ENCODE measurements around the gene PSD4. TPM values are rescaled to one million over a fixed set of nuclear protein-coding genes. Genes with fewer than 3 reads are reported as not detected.

PSD4 gene
- total and polyA plus RNA-seq, 3 experiments from 2014 or later, result 42.1 to 193 (median 192) TPM

GRCh38 chr2:113167115-113167932, 6.4 kb upstream of the PSD4 start:
- Histone ChIP-seq H3K27ac (ENCODE audit: low read depth, low read length) (no peak overlapping the region), H3K4me1 (ENCODE audit: insufficient read depth, low read length) (peaks cover 65% of the 10 kb centered on the region), H3K9me3 (ENCODE audit: low read length) (no peaks in the 10 kb centered on the region), H3K36me3 (ENCODE audit: insufficient read depth, low read length) (no peaks in the 10 kb centered on the region), H3K27me3 (ENCODE audit: insufficient read depth, low read length, poor library complexity, severe bottlenecking) (no peaks in the 10 kb centered on the region), H3K4me3 (ENCODE audit: low read length) (peak overlapping the region; percentile 57)
- ChIA-PET CTCF (interaction anchor here (0.8 to 3.1 kb wide), 4 partner anchors 10 to 32 kb away, joined by 3 to 22 read pairs (median 8); no protein-coding TSS in a partner anchor), POLR2A (interaction anchor here (2.8 kb wide), 1 partner anchor 11 kb away, joined by 13 read pairs; no protein-coding TSS in a partner anchor)
- Mint-ChIP-seq H3K4me1 (peaks cover 56 to 76% (median 74%) of the 10 kb centered on the region in 3 donors), H3K27me3 (no peaks in the 10 kb centered on the region), H3K27ac (peak overlapping the region; percentile 79 to 98 (median 92)), H3K4me3 (peak overlapping the region; percentile 1 to 75 (median 63)), H3K9me3 (no peaks in the 10 kb centered on the region), H3K36me3 (no peaks in the 10 kb centered on the region)
- DNase-seq, result peak in 2 of 5 donors; percentile 50 to 58

- H3K4me1 ChIP-seq (ENCODE audit: insufficient read depth, low read length), result peaks cover 71% of the 10 kb centered on the region
- H3K27ac ChIP-seq (ENCODE audit: low read depth, low read length), result no peak overlapping the region
- CTCF ChIA-PET, result interaction anchor here (0.8 to 3.1 kb wide), 3 partner anchors 11 to 31 kb away, joined by 3 to 22 read pairs (median 10); no protein-coding TSS in a partner anchor
- H3K4me3 ChIP-seq (ENCODE audit: low read length), result no peak overlapping the region
- peaks cover 56 to 76% (median 74%) of the 10 kb centered on the region in 3 donors for H3K4me1 Mint-ChIP-seq
- POLR2A ChIA-PET, result interaction anchor here (2.8 kb wide), 1 partner anchor 11 kb away, joined by 13 read pairs; no protein-coding TSS in a partner anchor
- no peaks in the 10 kb centered on the region for H3K9me3 ChIP-seq (ENCODE audit: low read length)
- no peaks in the 10 kb centered on the region for H3K36me3 ChIP-seq (ENCODE audit: insufficient read depth, low read length)
- no peaks in the 10 kb centered on the region for H3K36me3 Mint-ChIP-seq
- DNase-seq, result no peak
- H3K9me3 Mint-ChIP-seq, result no peaks in the 10 kb centered on the region
- H3K27ac Mint-ChIP-seq, result peak overlapping the region; percentile 85 to 98 (median 92)
- H3K4me3 Mint-ChIP-seq, result peak overlapping the region; percentile 59 to 87 (median 75)
- H3K27me3 ChIP-seq (ENCODE audit: insufficient read depth, low read length, poor library complexity, severe bottlenecking), result no peaks in the 10 kb centered on the region
- H3K27me3 Mint-ChIP-seq, result no peaks in the 10 kb centered on the region
Measured at GRCh38 chr2:113167962-113168340, 5.8 kb upstream of the PSD4 start.

GRCh38 chr2:113169002-113169530, 4.7 kb upstream of the PSD4 start:
- POLR2A ChIA-PET, result no interaction called here
- peaks cover 64 to 83% (median 80%) of the 10 kb centered on the region in 3 donors for H3K4me1 Mint-ChIP-seq
- no peaks in the 10 kb centered on the region for H3K27me3 ChIP-seq (ENCODE audit: insufficient read depth, low read length, poor library complexity, severe bottlenecking)
- H3K4me3 Mint-ChIP-seq, result peak overlapping the region; percentile 59 to 87 (median 75)
- no peaks in the 10 kb centered on the region for H3K9me3 ChIP-seq (ENCODE audit: low read length)
- H3K36me3 ChIP-seq (ENCODE audit: insufficient read depth, low read length), result no peaks in the 10 kb centered on the region
- CTCF ChIA-PET, result interaction anchor here (1.6 to 3.1 kb wide), 2 partner anchors 12 kb away, joined by 4 to 22 read pairs; no protein-coding TSS in a partner anchor
- peak overlapping the region; percentile 41 for H3K27ac ChIP-seq (ENCODE audit: low read depth, low read length)
- H3K9me3 Mint-ChIP-seq, result no peaks in the 10 kb centered on the region
- H3K4me3 ChIP-seq (ENCODE audit: low read length), result peak overlapping the region; percentile 54
- H3K27me3 Mint-ChIP-seq, result no peaks in the 10 kb centered on the region
- peak overlapping the region; percentile 85 to 98 (median 92) for H3K27ac Mint-ChIP-seq
- DNase-seq, result peak in 3 of 5 donors; percentile 62 to 70 (median 62)
- peaks cover 0 to 3% (median 0%) of the 10 kb centered on the region in 3 donors for H3K36me3 Mint-ChIP-seq
- peaks cover 78% of the 10 kb centered on the region for H3K4me1 ChIP-seq (ENCODE audit: insufficient read depth, low read length)

GRCh38 chr2:113169586-113169985, 4.2 kb upstream of the PSD4 start:
- CTCF ChIA-PET, result interaction anchor here (1.6 to 3.1 kb wide), 2 partner anchors 11 to 13 kb away, joined by 4 to 22 read pairs; no protein-coding TSS in a partner anchor
- Histone ChIP-seq H3K9me3 (ENCODE audit: low read length) (no peaks in the 10 kb centered on the region), H3K27ac (ENCODE audit: low read depth, low read length) (no peak overlapping the region), H3K4me1 (ENCODE audit: insufficient read depth, low read length) (peaks cover 78% of the 10 kb centered on the region), H3K27me3 (ENCODE audit: insufficient read depth, low read length, poor library complexity, severe bottlenecking) (no peaks in the 10 kb centered on the region), H3K36me3 (ENCODE audit: insufficient read depth, low read length) (no peaks in the 10 kb centered on the region), H3K4me3 (ENCODE audit: low read length) (no peak overlapping the region)
- Mint-ChIP-seq H3K27me3 (no peaks in the 10 kb centered on the region), H3K9me3 (no peaks in the 10 kb centered on the region), H3K4me3 (peak overlapping the region in 5 of 7 donors; percentile 10 to 66 (median 36)), H3K4me1 (peaks cover 61 to 82% (median 75%) of the 10 kb centered on the region in 3 donors), H3K27ac (peak overlapping the region in 7 of 8 donors; percentile 8 to 92 (median 85)), H3K36me3 (peaks cover 0 to 8% (median 0%) of the 10 kb centered on the region in 3 donors)
- DNase-seq, result no peak
- POLR2A ChIA-PET, result no interaction called here

GRCh38 chr2:113171334-113172075, 2.3 kb upstream of the PSD4 start:
- Histone ChIP-seq H3K36me3 (ENCODE audit: insufficient read depth, low read length) (peaks cover 2% of the 10 kb centered on the region), H3K27me3 (ENCODE audit: insufficient read depth, low read length, poor library complexity, severe bottlenecking) (no peaks in the 10 kb centered on the region), H3K9me3 (ENCODE audit: low read length) (no peaks in the 10 kb centered on the region), H3K4me3 (ENCODE audit: low read length) (no peak overlapping the region), H3K4me1 (ENCODE audit: insufficient read depth, low read length) (peaks cover 76% of the 10 kb centered on the region), H3K27ac (ENCODE audit: low read depth, low read length) (no peak overlapping the region)
- DNase-seq, result no peak
- Mint-ChIP-seq H3K27ac (peak overlapping the region in 7 of 8 donors; percentile 38 to 97 (median 76)), H3K36me3 (peaks cover 0 to 17% (median 5%) of the 10 kb centered on the region in 3 donors), H3K27me3 (peaks cover 0 to 3% of the 10 kb centered on the region in 2 donors), H3K4me1 (peaks cover 70 to 85% (median 75%) of the 10 kb centered on the region in 3 donors), H3K4me3 (peak overlapping the region; percentile 1 to 55 (median 24)), H3K9me3 (peaks cover 0 to 3% (median 0%) of the 10 kb centered on the region in 5 donors)
- POLR2A ChIA-PET, result no interaction called here
- CTCF ChIA-PET, result interaction anchor here (0.7 to 8.0 kb wide), 4 partner anchors 9 to 219 kb away, joined by 3 to 135 read pairs (median 60); no protein-coding TSS in a partner anchor

GRCh38 chr2:113172721-113173541, 840 bp upstream of the PSD4 start:
- Histone ChIP-seq H3K9me3 (ENCODE audit: low read length) (no peaks in the 10 kb centered on the region), H3K27me3 (ENCODE audit: insufficient read depth, low read length, poor library complexity, severe bottlenecking) (no peaks in the 10 kb centered on the region), H3K36me3 (ENCODE audit: insufficient read depth, low read length) (peaks cover 15% of the 10 kb centered on the region), H3K27ac (ENCODE audit: low read depth, low read length) (peak overlapping the region; percentile 77), H3K4me3 (ENCODE audit: low read length) (peak overlapping the region; percentile 88), H3K4me1 (ENCODE audit: insufficient read depth, low read length) (peaks cover 76% of the 10 kb centered on the region)
- Mint-ChIP-seq H3K27me3 (peaks cover 0 to 3% of the 10 kb centered on the region in 2 donors), H3K9me3 (peaks cover 0 to 3% (median 0%) of the 10 kb centered on the region in 5 donors), H3K36me3 (peaks cover 0 to 30% (median 8%) of the 10 kb centered on the region in 3 donors), H3K4me1 (peaks cover 70 to 87% (median 76%) of the 10 kb centered on the region in 3 donors), H3K27ac (peak overlapping the region; percentile 86 to 98 (median 94)), H3K4me3 (peak overlapping the region; percentile 89 to 95 (median 93))
- ChIA-PET POLR2A (interaction anchor here (1.2 to 4.2 kb wide), 3 partner anchors 8 to 26 kb away, joined by 3 to 40 read pairs (median 8); no protein-coding TSS in a partner anchor), CTCF (interaction anchor here (1.0 to 8.0 kb wide), 5 partner anchors 17 to 198 kb away, joined by 3 to 135 read pairs (median 17); no protein-coding TSS in a partner anchor)
- no peak for DNase-seq

Measured in CD8-positive, alpha-beta memory T cell (primary cell).